Stomach (tissue), 9 donors: ENCODE measurements around the gene TH. TPM values are rescaled to one million over a fixed set of nuclear protein-coding genes. Genes with fewer than 3 reads are reported as not detected.

Source experiments
- DNase-seq, 2 donors: peaks; one replicate each; pipeline versions ENCODE4 v3.0.0 to v3.0.0-alpha.2; 2013 to 2019
- H3K27ac ChIP-seq, 5 donors: fragments of 200-600 bp in 4 of 5; sonication (generic) in 4 of 5; one replicate each; pipeline ENCODE4 v1.5.1; 2013 to 2019; ENCODE audit warnings: mild to moderate bottlenecking in 1 of 5, moderate library complexity in 1 of 5
- H3K27me3 ChIP-seq, 3 donors: fragments of 200-600 bp; sonication (generic); one replicate each; pipeline ENCODE4 v1.5.1; 2017 to 2019; ENCODE audit warnings: mixed run types in 1 of 3
- H3K36me3 ChIP-seq, 4 donors: fragments of 200-600 bp; sonication (generic); 1 replicate in 3 of 4; 2 replicates in 1 of 4; pipeline ENCODE4 v1.5.1; 2016 to 2019
- H3K4me1 ChIP-seq, 4 donors: fragments of 200-600 bp; sonication (generic); one replicate each; pipeline ENCODE4 v1.5.1; 2016 to 2019
- H3K4me3 ChIP-seq, 4 donors: fragments of 200-600 bp; sonication (generic) in 3 of 4; one replicate each; pipeline ENCODE4 v1.5.1; 2016 to 2019; ENCODE audit warnings: mild to moderate bottlenecking in 1 of 4
- H3K9me3 ChIP-seq, 4 donors: fragments of 200-600 bp; sonication (generic); one replicate each; pipeline ENCODE4 v1.5.1; 2016 to 2019
- CTCF ChIP-seq, 7 experiments: fragments of 450-650 bp in 4 of 7; fragments of 200-600 bp in 3 of 7; sonication (generic) in 3 of 7; IDR thresholded peaks; one replicate each; pipeline ENCODE4 v1.5.1; 2016 to 2019; ENCODE audit warnings: antibody characterized with exemption in 7 of 7, control low read depth in 2 of 7, mild to moderate bottlenecking in 1 of 7
- EP300 ChIP-seq: sonication (generic); formaldehyde crosslinking; IDR thresholded peaks from one replicate; pipeline ENCODE4 v1.6.1; 2017; ENCODE audit warnings: antibody characterized with exemption
- POLR2A ChIP-seq, 4 donors: fragments of 450-650 bp; IDR thresholded peaks; one replicate each; pipeline ENCODE4 v1.6.1; 2016; ENCODE audit warnings: antibody characterized with exemption in 4 of 4, control low read depth in 2 of 4, mild to moderate bottlenecking in 1 of 4, moderate library complexity in 1 of 4
- POLR2AphosphoS5 ChIP-seq, 3 donors: sonication (generic); formaldehyde crosslinking; IDR thresholded peaks; one replicate each; pipeline ENCODE4 v1.6.1; 2016; ENCODE audit warnings: antibody characterized with exemption in 3 of 3
- WGBS, 5 donors: extraction: QIAGEN DNeasy Blood & Tissue Kit in 3 of 5; methylation state at CpG; one replicate each; pipeline versions ENCODE4 v1.1.5 to v1.1.7; 2013 to 2018; 5-methylcytosine and 5-hydroxymethylcytosine counted together
- intact Hi-C: fragments of 100-400 bp; cut with DNase I; formaldehyde crosslinking; loops from one replicate; pipeline ENCODE4 v1.15.1; 2023; ENCODE audit warnings: low total_unique reads
- polyA plus RNA-seq, 3 donors: library from polyadenylated mRNA; stranded (reverse); fragments of 200-250 nt; gene quantifications; one replicate each; pipeline ENCODE4 v1.2.3, GENCODE V29; 2013
- total RNA-seq, 5 donors: library from RNA; depleted of rRNA; stranded (reverse); fragments of >200 nt; gene quantifications; one replicate each; pipeline versions ENCODE4 v1.1.0 to v1.2.3, GENCODE V29; 2014 to 2016
- donor health status: healthy with polysubstance abuse.
- donor health status: Bipolar disorder and iron deficiency.
- donor health status: healthy.

The TH gene
- total and polyA plus RNA-seq, 8 donors: 0.13 to 1.7 TPM; not detected in 6

GRCh38 chr11:2187280-2187707, 15.7 kb upstream of the TH start:
- Histone ChIP-seq H3K36me3 (no peaks in the 10 kb centered on the region), H3K4me1 (peaks cover 3 to 7% (median 6%) of the 10 kb centered on the region in 4 donors), H3K9me3 (no peaks in the 10 kb centered on the region), H3K27me3 (peaks cover 0 to 84% (median 31%) of the 10 kb centered on the region in 3 donors), H3K4me3 (no peak overlapping the region), H3K27ac (no peak overlapping the region)
- TF ChIP-seq CTCF (IDR thresholded peaks at IDR 0.05) (no peak), POLR2AphosphoS5 (IDR thresholded peaks at IDR 0.05) (no peak), POLR2A (IDR thresholded peaks at IDR 0.05) (no peak), EP300 (no peak)
- DNase-seq: no peak
- intact Hi-C loops: no loop called here
- WGBS, 5 donors: 89 to 95% (median 90%) methylated on average over 7 of the region's 7 CpGs

- peak; percentile 62 to 81 for DNase-seq
- peaks cover 0 to 83% (median 36%) of the 10 kb centered on the region in 3 donors for H3K27me3 ChIP-seq
- no peak overlapping the region for H3K4me3 ChIP-seq
- peaks cover 3 to 7% (median 6%) of the 10 kb centered on the region in 4 donors for H3K4me1 ChIP-seq
- TF ChIP-seq CTCF (IDR thresholded peaks at IDR 0.05) (peak in 5 of 7 experiments; percentile 42 to 57 (median 50)), EP300 (no peak)
- 10 to 22% (median 15%) methylated on average over 12 to 21 of the region's 21 CpGs for WGBS, 5 donors
- H3K9me3 ChIP-seq: no peaks in the 10 kb centered on the region
- no peak overlapping the region for H3K27ac ChIP-seq
- H3K36me3 ChIP-seq: no peaks in the 10 kb centered on the region
- intact Hi-C loops: no loop called here
Observed at GRCh38 chr11:2186669-2187279, 15.2 kb upstream of the TH start.

- H3K27me3 ChIP-seq: peaks cover 0 to 73% (median 40%) of the 10 kb centered on the region in 3 donors
- H3K27ac ChIP-seq: no peak overlapping the region
- peak in 1 of 2 donors; percentile 57 for DNase-seq
- H3K36me3 ChIP-seq: no peaks in the 10 kb centered on the region
- peaks cover 1 to 5% (median 3%) of the 10 kb centered on the region in 4 donors for H3K4me1 ChIP-seq
- 50 to 65% (median 57%) methylated on average over 6 to 23 of the region's 23 CpGs for WGBS, 5 donors
- intact Hi-C loops: no loop called here
- no peak overlapping the region for H3K4me3 ChIP-seq
- no peaks in the 10 kb centered on the region for H3K9me3 ChIP-seq
- TF ChIP-seq EP300 (no peak), POLR2A (IDR thresholded peaks at IDR 0.05) (no peak), POLR2AphosphoS5 (IDR thresholded peaks at IDR 0.05) (no peak), CTCF (IDR thresholded peaks at IDR 0.05) (no peak)
Observed at GRCh38 chr11:2185324-2186085, 13.9 kb upstream of the TH start.

GRCh38 chr11:2182692-2183474, 11.3 kb upstream of the TH start:
- Histone ChIP-seq H3K4me1 (peaks cover 0 to 5% (median 2%) of the 10 kb centered on the region in 4 donors), H3K9me3 (no peaks in the 10 kb centered on the region), H3K27me3 (peaks cover 0 to 68% (median 38%) of the 10 kb centered on the region in 3 donors), H3K27ac (no peak overlapping the region), H3K36me3 (no peaks in the 10 kb centered on the region), H3K4me3 (no peak overlapping the region)
- intact Hi-C loops: no loop called here
- TF ChIP-seq POLR2AphosphoS5 (IDR thresholded peaks at IDR 0.05): no peak
- no peak for DNase-seq
- 78 to 88% (median 86%) methylated on average over 19 to 20 of the region's 20 CpGs for WGBS, 5 donors
